ENCODE measurements around the gene PACSIN3.

PACSIN3 gene

GRCh38 chr11:47155879-47156278, 30.4 kb downstream of the PACSIN3 start:
- DNase-seq (ENCODE audit: low spot score) = no peak
- TF ChIP-seq CTCF (IDR thresholded peaks at IDR 0.05; ENCODE audit: extremely low read depth, insufficient read depth, missing control alignments) = no peak
- in situ Hi-C loops (cut with MboI; ENCODE audit: low pct_unique_long_range_greater_than_20kb, low sequenced_read_pairs, unreplicated experiment) = loop anchor here (10.0 kb wide), 2 partner anchors 231 to 271 kb away; no protein-coding TSS in a partner anchor

- no peak for DNase-seq (ENCODE audit: low spot score)
- TF ChIP-seq CTCF (IDR thresholded peaks at IDR 0.05; ENCODE audit: extremely low read depth, insufficient read depth, missing control alignments) = no peak
- in situ Hi-C loops (cut with MboI; ENCODE audit: low pct_unique_long_range_greater_than_20kb, low sequenced_read_pairs, unreplicated experiment) = loop anchor here (10.0 kb wide), 2 partner anchors 230 to 270 kb away; no protein-coding TSS in a partner anchor
Measured at GRCh38 chr11:47154616-47155570, 31.3 kb downstream of the PACSIN3 start.

- peak; percentile 96 for TF ChIP-seq CTCF (IDR thresholded peaks at IDR 0.05; ENCODE audit: extremely low read depth, insufficient read depth, missing control alignments)
- in situ Hi-C loops (cut with MboI; ENCODE audit: low pct_unique_long_range_greater_than_20kb, low sequenced_read_pairs, unreplicated experiment) = loop anchor here (10.0 kb wide), 2 partner anchors 228 to 268 kb away; no protein-coding TSS in a partner anchor
- DNase-seq (ENCODE audit: low spot score) = peak; percentile 84
Measured at GRCh38 chr11:47152953-47153950, 33.0 kb downstream of the PACSIN3 start.

- DNase-seq (ENCODE audit: low spot score) = no peak
- no peak for TF ChIP-seq CTCF (IDR thresholded peaks at IDR 0.05; ENCODE audit: extremely low read depth, insufficient read depth, missing control alignments)
- in situ Hi-C loops (cut with MboI; ENCODE audit: low pct_unique_long_range_greater_than_20kb, low sequenced_read_pairs, unreplicated experiment) = loop anchor here (10.0 kb wide), 2 partner anchors 228 to 268 kb away; no protein-coding TSS in a partner anchor
Measured at GRCh38 chr11:47152126-47152952, 33.9 kb downstream of the PACSIN3 start.

- TF ChIP-seq CTCF (IDR thresholded peaks at IDR 0.05; ENCODE audit: extremely low read depth, insufficient read depth, missing control alignments) = no peak
- in situ Hi-C loops (cut with MboI; ENCODE audit: low pct_unique_long_range_greater_than_20kb, low sequenced_read_pairs, unreplicated experiment) = loop anchor here (10.0 kb wide), 2 partner anchors 225 to 265 kb away; no protein-coding TSS in a partner anchor
- no peak for DNase-seq (ENCODE audit: low spot score)
Measured at GRCh38 chr11:47149782-47150181, 36.5 kb downstream of the PACSIN3 start.

Data from GM13977 (cell line).